NCI-H2196 treated with DMSO at 0.1 percent for 48 hours (cell line): Measurements from ENCODE around the gene BRSK1.

ENCODE experiments used
- DNase-seq: peaks from one replicate; lab custom pipeline; 2025; ENCODE audit not compliant: unreplicated experiment; lab: John Stamatoyannopoulos, UW

The BRSK1 gene

DNA sequence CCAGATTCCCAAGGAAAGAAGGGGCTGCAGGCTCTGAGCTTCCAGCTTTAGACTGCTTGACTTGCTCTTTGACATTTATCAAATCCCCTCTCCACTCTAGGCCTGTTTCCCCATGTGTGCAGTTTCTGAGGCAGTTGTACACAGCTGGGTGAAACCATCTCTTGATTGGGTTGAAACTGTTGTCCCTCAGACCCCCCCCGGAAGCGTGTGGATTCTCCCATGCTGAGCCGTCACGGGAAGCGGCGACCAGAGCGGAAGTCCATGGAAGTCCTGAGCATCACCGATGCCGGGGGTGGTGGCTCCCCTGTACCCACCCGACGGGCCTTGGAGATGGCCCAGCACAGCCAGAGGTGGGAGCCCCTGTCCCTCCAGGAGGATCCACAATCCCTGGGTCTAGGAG lies 19.7 kb downstream of the BRSK1 start:
- no peak for DNase-seq

DNA sequence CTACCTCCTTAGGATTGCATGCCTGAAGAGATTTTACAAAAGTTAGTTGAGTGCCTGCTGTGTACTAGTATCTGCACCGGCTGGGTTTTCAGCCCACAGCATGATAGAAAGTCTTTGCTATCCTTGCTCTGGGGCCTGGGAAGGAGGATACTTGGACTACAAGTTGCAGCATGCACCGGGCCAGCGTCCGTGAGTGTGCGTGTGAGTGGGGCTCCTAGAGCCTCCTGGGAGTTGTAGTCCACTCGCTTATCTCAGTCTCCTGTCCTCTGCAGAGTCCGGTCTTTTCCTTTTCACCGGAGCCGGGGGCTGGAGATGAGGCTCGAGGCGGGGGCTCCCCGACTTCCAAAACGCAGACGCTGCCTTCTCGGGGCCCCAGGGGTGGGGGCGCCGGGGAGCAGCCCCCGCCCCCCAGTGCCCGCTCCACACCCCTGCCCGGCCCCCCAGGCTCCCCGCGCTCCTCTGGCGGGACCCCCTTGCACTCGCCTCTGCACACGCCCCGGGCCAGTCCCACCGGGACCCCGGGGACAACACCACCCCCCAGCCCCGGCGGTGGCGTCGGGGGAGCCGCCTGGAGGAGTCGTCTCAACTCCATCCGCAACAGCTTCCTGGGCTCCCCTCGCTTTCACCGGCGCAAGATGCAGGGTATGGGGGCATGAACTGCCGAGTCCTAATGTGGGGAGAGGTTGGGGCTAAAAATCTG lies 20.6 kb downstream of the BRSK1 start:
- DNase-seq = no peak

DNA sequence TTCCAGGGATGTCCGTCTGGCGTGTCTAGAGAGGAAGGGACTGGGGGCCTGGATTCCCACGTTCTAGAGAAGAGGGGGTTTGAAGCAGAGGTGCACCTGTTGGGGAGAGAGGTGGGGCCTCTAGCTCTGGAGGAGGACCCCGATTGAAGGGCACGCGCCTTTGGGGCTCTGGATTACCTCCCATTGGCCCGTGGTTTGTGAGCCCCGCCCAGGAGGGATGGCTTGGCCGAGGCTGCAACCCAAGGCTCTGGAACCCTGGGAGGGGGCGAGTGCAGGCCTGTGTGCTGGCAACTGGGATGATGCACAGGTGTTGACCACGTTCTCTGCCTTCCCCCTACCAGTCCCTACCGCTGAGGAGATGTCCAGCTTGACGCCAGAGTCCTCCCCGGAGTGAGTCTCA lies 21.2 kb downstream of the BRSK1 start:
- DNase-seq = no peak

DNA sequence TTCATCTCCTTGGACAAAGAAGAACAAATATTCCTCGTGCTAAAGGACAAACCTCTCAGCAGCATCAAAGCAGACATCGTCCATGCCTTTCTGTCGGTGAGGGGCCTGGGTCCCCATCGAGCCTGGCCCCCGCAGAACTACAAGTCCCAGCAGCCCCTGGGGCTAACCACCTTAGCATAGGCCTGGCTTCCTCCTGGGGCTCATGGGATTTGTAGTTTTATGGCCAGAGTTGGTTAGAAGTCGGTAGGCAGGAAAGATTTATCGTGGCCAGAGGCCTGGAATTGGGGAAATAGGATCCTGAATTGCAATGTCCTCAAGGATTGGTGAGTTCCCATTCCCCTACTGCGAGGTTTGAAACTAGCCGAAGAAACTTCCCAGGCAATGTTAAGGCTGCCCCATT lies 21.7 kb downstream of the BRSK1 start:
- no peak for DNase-seq

DNA sequence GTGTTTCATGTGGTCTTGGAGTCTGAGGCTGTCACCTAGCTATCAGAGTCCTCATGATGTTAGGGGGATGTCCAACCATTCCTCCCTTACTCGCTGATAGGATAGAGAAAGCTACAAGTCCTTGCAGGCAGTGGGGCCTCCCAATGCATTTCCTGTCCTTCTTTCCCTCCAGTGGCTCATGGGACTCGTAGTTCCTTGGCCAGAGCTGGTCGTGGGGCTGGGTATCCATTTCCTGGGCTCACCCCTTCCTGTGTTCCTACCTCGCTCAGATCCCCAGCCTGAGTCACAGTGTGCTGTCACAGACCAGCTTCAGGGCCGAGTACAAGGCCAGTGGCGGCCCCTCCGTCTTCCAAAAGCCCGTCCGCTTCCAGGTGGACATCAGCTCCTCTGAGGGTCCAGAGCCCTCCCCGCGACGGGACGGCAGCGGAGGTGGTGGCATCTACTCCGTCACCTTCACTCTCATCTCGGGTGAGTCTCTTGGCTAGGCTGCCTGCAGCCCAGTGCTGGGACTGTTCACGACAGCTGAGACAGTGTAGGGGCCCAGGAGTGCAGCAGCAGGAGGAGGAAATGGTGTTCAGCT lies 22.3 kb downstream of the BRSK1 start:
- no peak for DNase-seq

DNA sequence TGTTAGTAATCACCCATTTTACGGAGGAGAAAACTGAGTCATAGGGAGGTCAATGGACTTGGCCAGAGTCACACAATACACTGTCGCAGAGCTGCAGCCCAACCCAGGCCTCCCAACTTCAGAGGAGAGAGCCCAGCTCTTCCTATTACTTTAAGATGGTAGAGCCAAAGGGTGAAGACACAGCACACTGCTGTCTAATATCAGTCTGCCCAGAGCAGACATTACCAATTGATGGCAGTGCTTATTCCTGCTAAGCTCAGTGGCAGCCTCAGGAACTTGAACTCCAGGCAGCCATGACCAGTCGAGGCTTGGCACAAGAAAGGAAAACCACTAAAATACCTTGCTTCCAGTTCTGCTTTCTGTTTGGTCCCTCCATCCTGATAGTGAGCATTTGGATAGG lies 22.9 kb downstream of the BRSK1 start:
- no peak for DNase-seq

DNA sequence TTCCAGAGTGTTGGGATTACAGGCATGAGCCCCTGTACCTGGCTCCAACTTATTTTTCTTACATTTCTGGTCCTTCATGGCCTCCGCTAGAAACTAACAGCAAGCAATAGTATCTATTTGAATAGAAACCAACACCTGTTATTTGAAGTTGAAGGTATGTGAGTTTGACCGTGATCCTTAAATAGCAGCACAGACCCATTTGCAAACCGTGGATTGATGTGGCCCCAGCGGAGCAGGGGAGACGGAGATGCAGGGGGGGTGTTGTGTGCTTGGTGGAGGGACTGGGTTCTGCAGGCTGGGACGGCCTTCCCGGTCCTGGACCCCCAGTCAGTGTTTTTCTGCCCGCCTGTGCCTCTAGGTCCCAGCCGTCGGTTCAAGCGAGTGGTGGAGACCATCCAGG lies 24.5 kb downstream of the BRSK1 start:
- no peak for DNase-seq

DNA sequence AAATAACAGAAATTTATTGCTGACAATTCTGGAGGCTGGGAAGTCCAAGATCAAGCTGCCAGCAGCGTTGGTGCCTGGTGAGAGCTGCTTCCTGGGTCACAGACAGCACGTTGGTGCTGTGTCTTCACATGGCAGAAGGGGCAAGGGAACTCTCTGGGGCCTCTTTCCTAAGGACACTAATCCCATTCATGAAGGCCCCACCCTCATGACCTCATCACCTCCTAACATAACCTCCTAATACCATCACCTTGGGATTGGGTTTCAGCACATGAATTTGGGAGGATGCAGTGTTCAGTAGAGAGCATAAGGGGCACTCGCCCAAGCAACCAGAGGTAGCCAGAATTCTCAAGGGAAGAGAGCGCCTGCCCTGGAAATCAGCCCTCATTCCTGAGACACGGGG lies 25.7 kb downstream of the BRSK1 start:
- no peak for DNase-seq

DNA sequence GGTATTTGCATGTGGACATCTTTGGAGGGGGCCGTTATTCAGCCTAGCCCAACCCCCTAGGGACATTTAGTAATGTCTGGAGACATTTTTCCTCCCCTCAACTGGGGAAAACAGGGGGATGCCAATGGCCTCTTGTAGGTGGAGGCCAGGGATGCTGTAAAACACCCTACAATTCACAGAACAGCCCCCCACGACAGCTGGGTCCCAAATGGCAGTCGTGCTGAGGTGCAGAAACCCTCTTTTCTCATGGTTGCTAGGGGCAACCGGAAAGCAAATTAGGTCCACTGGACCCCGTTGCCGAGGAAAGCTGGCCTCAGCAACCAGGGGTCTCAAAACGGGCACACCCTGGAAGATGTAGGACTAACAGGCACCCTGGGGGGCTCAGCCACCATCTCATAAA lies 26.7 kb downstream of the BRSK1 start:
- DNase-seq = no peak

DNA sequence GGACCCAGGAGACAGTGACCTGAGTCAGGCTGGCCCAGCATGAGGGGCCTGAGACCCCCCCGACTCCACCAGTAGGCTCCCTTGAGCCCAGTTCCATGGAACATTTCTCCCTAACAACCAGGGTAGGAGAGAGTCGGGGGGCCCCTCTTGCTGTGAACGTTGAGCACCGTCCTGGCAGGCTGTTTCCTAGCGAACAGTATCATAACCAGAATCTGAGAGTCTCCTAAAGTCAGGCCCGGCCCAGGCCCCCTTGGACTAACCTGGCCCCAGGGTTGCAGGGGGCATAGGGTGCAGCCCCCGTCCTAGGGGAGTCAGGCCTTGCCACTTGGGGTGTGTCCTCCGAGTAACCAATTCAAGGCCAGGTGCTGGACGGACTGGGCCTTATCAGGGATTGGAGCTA lies 27.6 kb downstream of the BRSK1 start:
- DNase-seq = no peak

DNA sequence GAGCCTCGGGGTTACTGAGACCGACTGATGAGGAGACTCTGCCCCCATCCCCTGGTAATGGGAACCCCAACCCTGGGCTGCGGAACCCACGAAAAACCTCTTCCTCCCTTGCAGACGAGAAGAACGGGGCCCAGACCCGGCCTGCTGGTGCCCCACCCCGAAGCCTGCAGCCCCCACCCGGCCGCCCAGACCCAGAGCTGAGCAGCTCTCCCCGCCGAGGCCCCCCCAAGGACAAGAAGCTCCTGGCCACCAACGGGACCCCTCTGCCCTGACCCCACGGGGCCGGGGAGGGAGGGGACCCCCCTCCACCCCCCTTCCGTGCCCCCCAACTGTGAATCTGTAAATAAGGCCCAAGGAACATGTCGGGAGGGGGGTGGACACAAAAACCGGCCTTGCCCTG lies 28.0 kb downstream of the BRSK1 start:
- DNase-seq = no peak

DNA sequence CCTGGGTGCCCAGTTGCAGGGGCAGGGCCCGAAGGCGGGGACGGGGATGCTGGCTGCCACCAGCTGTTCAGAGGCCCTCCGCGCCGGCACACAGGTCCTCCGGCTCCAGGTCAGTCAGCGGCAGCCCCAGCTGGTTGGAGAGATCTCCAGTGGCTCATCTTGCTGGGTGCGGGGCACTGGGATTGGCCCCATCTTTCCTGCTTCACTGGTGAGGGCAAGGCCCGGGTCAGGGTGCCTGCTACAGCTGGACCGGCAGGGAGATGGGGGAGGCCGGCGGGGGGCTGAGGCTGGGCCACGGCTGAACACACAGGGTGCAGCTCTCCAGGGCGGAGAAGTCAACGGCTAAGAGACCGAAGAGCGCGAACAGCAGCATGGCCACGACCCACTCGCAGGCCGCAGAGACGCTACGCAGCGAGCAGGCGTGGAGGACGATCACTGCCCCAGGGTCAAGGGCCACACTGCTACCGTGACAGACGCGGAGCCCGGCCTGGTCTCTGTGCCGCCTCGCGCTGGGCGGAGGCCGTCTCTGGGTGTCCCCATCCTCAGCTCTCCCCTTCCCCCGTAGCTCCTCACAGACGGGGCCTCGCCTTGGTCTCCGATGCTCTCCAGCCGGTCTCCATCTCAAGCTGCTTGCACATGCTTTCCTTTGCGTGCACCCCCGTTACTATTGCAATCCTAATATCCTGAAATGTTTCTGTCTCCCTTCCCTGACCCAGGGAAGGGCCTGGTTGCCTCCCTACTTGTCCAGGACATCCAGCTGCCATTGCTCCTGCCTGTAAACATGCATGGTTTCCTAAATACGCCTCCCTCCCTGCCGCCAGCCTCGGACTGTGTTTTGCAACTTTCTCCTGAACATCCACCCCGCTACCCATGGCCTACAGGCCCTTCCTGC lies 29.1 kb downstream of the BRSK1 start:
- DNase-seq = no peak

DNA sequence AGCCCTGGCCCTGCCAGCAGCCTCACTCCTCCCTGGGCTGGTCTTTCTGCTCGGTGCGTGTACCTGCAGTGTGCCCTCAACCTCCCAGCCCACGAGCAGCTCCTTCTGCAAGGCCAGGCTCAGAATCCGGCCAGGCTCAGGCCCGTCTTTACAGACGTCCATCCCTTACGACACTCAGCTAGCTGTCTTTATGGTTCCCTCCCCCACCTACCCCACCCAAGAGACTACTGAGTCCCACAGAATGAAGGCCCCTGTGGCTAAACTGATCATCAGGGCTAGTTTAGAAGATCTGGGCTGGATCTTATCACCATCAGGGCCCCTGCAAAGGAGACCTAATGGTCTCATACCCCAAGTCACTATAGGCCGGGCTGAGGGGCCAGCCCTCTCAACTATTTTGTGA lies 30.6 kb downstream of the BRSK1 start:
- no peak for DNase-seq

DNA sequence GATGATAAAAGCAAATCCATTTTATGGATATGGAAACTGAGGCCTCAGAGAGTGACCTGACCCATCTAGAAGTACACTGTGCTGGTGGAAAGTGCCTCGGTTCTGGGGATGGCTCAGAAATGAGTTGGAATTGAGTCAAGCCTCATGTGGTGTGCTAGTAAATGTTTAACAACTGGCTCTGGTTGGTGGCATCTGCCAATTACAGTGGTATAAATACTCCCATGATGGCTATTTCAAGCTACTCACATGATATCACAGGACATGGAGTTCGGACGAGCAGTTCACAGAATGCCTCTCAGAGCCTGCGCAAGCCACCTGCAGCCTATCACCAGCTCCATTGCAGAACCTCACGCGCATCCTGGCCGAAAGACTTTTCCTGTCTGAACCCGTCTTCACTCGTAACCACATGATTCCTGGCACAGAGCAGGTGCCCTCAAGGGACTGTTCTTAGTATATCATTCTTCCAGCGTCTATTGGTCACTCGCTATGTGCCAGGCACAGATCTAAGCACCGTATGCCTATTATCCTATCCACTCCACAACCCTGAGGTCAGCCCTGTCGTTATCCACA lies 32.2 kb downstream of the BRSK1 start:
- DNase-seq = no peak

DNA sequence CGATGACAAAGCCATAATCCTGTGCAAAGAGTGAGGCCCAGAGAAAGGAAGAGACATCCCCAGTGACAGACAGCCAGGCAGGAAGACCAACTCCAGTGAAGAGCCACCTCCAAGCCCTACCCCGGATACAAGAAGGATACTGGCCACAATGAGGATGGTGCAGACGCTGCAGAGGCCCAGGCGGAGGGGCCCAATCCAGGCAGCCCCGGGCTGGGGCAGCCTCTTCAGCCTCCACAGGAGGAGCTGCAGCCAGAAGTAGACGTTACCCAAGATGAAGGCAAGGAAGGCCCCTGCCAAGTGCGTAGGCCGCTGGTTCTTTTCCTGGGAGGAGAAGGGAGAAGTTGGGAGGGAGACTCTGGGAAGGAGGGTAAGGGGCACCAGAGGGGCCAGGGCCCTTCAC lies 32.8 kb downstream of the BRSK1 start:
- DNase-seq = no peak

DNA sequence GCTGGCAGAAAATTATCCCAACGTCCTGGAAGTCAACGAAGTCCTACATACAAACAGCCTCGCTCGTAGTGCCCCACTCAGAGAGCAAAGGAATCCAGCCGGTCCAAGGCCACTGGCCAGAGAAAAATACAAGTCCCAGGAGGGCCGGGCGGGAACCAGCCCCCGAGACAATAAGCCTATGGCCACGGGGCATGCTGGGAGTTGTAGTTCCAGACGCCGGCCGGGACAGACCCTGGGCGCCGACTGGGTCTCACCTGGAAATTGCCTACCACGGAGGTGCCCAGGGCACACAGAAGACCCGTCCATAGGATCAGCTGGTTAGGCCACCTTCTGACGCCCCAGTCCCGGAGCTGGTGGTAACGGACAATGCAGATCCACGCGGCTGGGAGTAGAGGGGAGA lies 36.0 kb downstream of the BRSK1 start:
- no peak for DNase-seq

DNA sequence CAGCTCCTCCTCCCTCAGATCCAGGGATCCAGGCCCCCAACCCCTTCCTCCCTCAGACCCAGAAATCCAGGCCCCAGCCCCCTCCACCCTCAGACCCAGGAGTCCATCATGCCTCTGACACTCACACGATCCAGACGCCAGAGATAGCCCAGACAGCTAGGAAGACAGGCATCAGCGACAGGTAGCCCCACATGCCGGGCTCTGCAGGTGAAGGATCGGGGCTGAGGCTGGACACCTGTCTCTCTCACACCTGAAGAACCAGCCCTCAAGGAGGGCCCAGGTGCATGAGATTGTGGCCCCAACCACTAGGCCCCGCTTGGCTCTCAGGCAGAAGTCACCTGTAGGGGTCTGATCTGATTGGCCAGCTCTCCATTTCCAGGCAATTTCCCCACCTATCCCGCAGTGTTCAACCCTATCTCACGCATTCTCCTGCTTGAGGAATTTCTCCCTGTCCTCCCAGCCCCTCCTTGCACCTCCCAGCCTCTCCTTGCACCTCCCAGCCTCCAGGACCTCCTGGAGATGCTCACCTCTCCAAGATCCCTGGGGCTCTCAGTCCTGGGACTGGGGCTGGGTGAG lies 37.1 kb downstream of the BRSK1 start:
- no peak for DNase-seq

DNA sequence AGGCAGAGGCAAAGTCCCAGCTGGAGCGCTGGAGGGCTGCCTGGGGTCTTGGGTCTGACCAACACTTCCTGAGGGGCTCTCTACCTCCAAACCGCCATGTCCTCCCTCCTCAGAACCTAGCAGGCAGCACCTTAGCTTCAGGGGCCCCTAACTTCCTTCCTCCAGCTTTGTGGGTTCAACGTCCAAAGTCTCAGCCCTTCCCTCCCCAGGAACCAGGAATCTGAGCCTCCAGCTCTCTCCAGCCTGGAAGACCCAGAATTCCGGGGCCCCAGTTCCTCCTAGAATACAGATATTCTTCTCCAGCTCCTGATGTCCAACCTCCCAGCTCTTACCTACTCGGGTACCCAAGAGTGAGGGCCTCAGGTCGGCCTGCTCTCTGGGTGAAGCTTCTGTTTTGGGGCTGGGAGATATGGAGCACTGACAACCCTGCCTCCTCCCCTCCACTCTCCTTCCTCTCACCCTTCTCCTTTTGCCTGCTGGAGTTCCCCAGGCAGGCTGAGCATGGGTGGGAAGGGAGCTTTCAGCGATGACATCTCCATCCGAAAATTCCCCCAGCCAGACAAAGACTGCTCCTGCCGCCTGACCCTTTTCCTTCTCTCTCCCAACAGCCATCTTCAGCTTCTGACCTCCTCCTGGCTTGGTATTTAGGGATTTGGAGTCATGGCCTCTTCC lies 37.8 kb downstream of the BRSK1 start:
- no peak for DNase-seq

DNA sequence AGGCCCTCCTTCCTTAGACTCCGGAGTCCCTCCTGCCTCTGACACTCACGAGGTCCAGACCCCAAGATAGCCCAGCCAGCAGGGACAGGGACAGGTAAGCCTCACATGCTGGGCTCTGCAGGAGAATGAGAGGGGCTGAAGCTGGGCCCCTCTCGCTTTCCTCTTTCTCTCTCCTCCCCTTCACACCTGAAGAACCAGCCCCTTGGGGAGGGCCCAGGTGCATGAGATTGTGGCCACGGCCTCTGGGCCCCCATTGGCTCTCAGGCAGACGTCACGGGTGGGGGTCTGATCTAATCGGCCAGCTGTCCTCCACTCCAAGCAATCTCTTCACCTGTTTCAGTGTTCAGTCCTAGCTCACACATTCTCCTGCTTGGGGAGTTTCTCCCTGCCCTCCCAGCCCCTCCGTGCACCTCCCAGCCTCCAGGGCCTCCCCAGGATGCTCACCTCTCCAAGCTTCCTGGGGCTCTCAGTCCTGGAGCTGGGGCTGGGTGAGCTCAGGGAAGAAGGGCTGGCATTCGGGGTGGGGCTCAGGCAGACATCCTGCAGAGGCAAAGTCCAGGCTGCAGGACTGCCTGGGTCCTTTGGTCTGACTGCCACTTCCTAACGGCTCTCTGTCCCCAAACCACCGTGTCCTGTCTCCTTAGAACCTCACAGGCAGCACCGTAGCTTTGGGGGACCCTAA lies 38.5 kb downstream of the BRSK1 start:
- no peak for DNase-seq

DNA sequence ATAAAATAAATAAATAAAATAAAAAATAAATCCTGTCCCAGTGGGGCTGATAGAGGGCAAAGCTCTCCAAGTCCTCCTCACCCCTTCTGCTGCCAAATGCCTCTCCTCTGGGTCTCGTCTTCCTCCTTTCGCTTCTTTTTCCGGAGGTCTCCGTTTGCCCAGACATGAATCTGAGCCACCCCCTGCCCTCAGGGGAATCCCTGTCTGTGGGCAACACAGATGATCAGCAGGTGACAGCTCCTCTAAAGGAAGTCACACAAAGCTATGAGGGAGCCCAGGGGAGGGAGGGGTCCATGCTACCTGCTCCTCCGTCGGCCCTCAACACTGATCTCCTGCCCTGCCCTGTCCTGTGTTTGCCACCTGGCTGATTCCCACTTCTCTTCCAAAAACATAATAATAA lies 40.9 kb downstream of the BRSK1 start:
- no peak for DNase-seq
